Measurements from ENCODE around the gene ZRANB3.

- TF ChIP-seq CTCF (IDR thresholded peaks at IDR 0.05; ENCODE audit: low read length) (no peak), EZH2 (IDR thresholded peaks at IDR 0.05; ENCODE audit: borderline replicate concordance, low read length) (no peak)
Observed at GRCh38 chr2:135318808-135319207, 212.2 kb downstream of the ZRANB3 start.

Data from OCI-LY1 (cell line).